ENCODE results near the gene ME3. TPM values are rescaled to one million over a fixed set of nuclear protein-coding genes. Genes with fewer than 3 reads are reported as not detected.

The ME3 gene
- total and polyA plus RNA-seq, 4 donors: 7.4 to 38.7 (median 21.2) TPM

DNA sequence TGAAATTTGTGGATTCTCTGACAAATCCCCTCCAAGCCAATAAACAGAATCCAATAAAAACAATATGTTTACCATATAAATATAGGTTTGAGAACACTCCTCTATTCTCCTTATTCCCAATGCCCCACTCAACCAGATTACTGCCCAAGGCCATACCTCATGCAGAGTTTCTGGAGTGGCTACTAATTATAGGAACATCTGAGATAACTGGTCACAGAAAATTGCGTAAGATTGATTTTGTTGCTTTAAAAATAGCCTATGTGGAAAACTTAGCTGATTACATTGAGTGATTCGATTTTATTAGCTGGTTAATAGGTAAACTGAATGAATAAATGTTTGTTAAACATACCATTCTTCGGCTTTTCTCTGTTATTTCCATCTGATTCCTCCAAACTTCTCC, 48.0 kb downstream of the ME3 start:
- Histone ChIP-seq H3K4me1 (ENCODE audit: control insufficient read depth in 5 of 5, insufficient read depth in 5 of 5, low read length in 5 of 5) (peaks cover 0 to 29% (median 6%) of the 10 kb centered on the region in 5 donors), H3K36me3 (ENCODE audit: control insufficient read depth in 4 of 4, insufficient read depth in 4 of 4, low read length in 4 of 4) (no peaks in the 10 kb centered on the region), H3K27ac (ENCODE audit: low read depth in 1 of 2, low read length in 1 of 2) (peak overlapping the region in 1 of 2 donors; percentile 40), H3K4me3 (no peak overlapping the region), H3K9me3 (ENCODE audit: control insufficient read depth in 4 of 4, insufficient read depth in 3 of 4, low read length in 3 of 4) (no peaks in the 10 kb centered on the region), H3K27me3 (ENCODE audit: control insufficient read depth in 3 of 3, insufficient read depth in 3 of 3, low read length in 2 of 3) (no peaks in the 10 kb centered on the region), H3K9ac (ENCODE audit: insufficient read depth in 1 of 2, low read length in 2 of 2) (no peak overlapping the region)
- TF ChIP-seq, protein P1, sequence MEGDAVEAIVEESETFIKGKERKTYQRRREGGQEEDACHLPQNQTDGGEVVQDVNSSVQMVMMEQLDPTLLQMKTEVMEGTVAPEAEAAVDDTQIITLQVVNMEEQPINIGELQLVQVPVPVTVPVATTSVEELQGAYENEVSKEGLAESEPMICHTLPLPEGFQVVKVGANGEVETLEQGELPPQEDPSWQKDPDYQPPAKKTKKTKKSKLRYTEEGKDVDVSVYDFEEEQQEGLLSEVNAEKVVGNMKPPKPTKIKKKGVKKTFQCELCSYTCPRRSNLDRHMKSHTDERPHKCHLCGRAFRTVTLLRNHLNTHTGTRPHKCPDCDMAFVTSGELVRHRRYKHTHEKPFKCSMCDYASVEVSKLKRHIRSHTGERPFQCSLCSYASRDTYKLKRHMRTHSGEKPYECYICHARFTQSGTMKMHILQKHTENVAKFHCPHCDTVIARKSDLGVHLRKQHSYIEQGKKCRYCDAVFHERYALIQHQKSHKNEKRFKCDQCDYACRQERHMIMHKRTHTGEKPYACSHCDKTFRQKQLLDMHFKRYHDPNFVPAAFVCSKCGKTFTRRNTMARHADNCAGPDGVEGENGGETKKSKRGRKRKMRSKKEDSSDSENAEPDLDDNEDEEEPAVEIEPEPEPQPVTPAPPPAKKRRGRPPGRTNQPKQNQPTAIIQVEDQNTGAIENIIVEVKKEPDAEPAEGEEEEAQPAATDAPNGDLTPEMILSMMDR (IDR thresholded peaks at IDR 0.05; ENCODE audit: control extremely low read depth, extremely low read depth): no peak
- ATAC-seq (ENCODE audit: insufficient read depth, low FRiP score): no peak
- DNase-seq: no peak
- 66 to 75% methylated on average over 3 of the region's 3 CpGs for WGBS, 2 donors

- H3K27me3 ChIP-seq (ENCODE audit: control insufficient read depth in 3 of 3, insufficient read depth in 3 of 3, low read length in 2 of 3): no peaks in the 10 kb centered on the region
- TF ChIP-seq, protein P1 (IDR thresholded peaks at IDR 0.05; ENCODE audit: control extremely low read depth, extremely low read depth): no peak
- H3K27ac ChIP-seq (ENCODE audit: low read depth in 1 of 2, low read length in 1 of 2): peak overlapping the region in 1 of 2 donors; percentile 17
- no peak overlapping the region for H3K9ac ChIP-seq (ENCODE audit: insufficient read depth in 1 of 2, low read length in 2 of 2)
- no peaks in the 10 kb centered on the region for H3K36me3 ChIP-seq (ENCODE audit: control insufficient read depth in 4 of 4, insufficient read depth in 4 of 4, low read length in 4 of 4)
- WGBS, 2 donors: 96 to 97% methylated on average over 4 of the region's 4 CpGs
- DNase-seq (no peak), ATAC-seq (ENCODE audit: insufficient read depth, low FRiP score) (no peak)
- no peak overlapping the region for H3K4me3 ChIP-seq
- H3K9me3 ChIP-seq (ENCODE audit: control insufficient read depth in 4 of 4, insufficient read depth in 3 of 4, low read length in 3 of 4): peaks cover 0 to 2% (median 0%) of the 10 kb centered on the region in 4 donors
- H3K4me1 ChIP-seq (ENCODE audit: control insufficient read depth in 5 of 5, insufficient read depth in 5 of 5, low read length in 5 of 5): peaks cover 0 to 29% (median 6%) of the 10 kb centered on the region in 5 donors
Measured at GRCh38 chr11:86623736-86624135, 48.7 kb downstream of the ME3 start.

DNA sequence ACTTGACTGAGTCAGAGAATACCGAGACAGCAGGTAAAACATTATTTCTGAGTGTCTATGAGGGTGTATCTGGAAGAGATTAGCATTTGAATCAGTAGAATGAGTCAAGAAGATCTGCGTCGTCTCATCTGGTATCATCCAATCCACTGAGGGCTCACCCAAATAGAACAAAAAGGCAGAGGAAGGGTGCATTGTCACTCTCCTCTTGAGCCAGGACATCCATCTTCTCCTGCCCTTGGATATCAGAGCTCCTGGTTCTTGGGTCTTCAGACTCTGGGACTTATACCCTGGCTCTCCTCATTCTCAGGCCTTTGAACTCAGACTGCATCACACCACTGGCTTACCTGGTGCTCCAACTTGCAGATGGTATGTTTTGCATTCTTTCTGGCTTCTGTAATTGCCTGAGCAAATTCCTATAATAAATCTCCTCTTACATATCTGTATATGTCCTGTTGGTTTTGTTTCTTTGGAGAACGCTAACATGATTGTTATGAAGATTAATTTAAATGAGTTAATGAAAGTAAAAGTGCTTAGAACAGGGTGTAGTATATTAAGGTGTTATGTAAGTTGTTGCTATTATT, 49.3 kb downstream of the ME3 start:
- peaks cover 0 to 2% (median 0%) of the 10 kb centered on the region in 4 donors for H3K9me3 ChIP-seq (ENCODE audit: control insufficient read depth in 4 of 4, insufficient read depth in 3 of 4, low read length in 3 of 4)
- no peak for DNase-seq
- H3K9ac ChIP-seq (ENCODE audit: insufficient read depth in 1 of 2, low read length in 2 of 2): no peak overlapping the region
- peaks cover 0 to 24% (median 6%) of the 10 kb centered on the region in 5 donors for H3K4me1 ChIP-seq (ENCODE audit: control insufficient read depth in 5 of 5, insufficient read depth in 5 of 5, low read length in 5 of 5)
- no peaks in the 10 kb centered on the region for H3K27me3 ChIP-seq (ENCODE audit: control insufficient read depth in 3 of 3, insufficient read depth in 3 of 3, low read length in 2 of 3)
- 78 to 81% methylated on average over 4 of the region's 4 CpGs for WGBS, 2 donors
- H3K27ac ChIP-seq (ENCODE audit: low read depth in 1 of 2, low read length in 1 of 2): no peak overlapping the region
- TF ChIP-seq, protein P1 (IDR thresholded peaks at IDR 0.05; ENCODE audit: control extremely low read depth, extremely low read depth): no peak
- ATAC-seq (ENCODE audit: insufficient read depth, low FRiP score): no peak
- H3K36me3 ChIP-seq (ENCODE audit: control insufficient read depth in 4 of 4, insufficient read depth in 4 of 4, low read length in 4 of 4): no peaks in the 10 kb centered on the region
- no peak overlapping the region for H3K4me3 ChIP-seq

GRCh38 chr11:86621854-86622253, 50.6 kb downstream of the ME3 start:
- no peak overlapping the region for H3K4me3 ChIP-seq
- ATAC-seq (ENCODE audit: insufficient read depth, low FRiP score) (no peak), DNase-seq (no peak)
- peaks cover 0 to 24% (median 6%) of the 10 kb centered on the region in 5 donors for H3K4me1 ChIP-seq (ENCODE audit: control insufficient read depth in 5 of 5, insufficient read depth in 5 of 5, low read length in 5 of 5)
- H3K9ac ChIP-seq (ENCODE audit: insufficient read depth in 1 of 2, low read length in 2 of 2): no peak overlapping the region
- TF ChIP-seq, protein P1 (IDR thresholded peaks at IDR 0.05; ENCODE audit: control extremely low read depth, extremely low read depth): no peak
- H3K27me3 ChIP-seq (ENCODE audit: control insufficient read depth in 3 of 3, insufficient read depth in 3 of 3, low read length in 2 of 3): no peaks in the 10 kb centered on the region
- WGBS, 2 donors: 93 to 96% methylated on average over 3 of the region's 3 CpGs
- H3K36me3 ChIP-seq (ENCODE audit: control insufficient read depth in 4 of 4, insufficient read depth in 4 of 4, low read length in 4 of 4): no peaks in the 10 kb centered on the region
- H3K9me3 ChIP-seq (ENCODE audit: control insufficient read depth in 4 of 4, insufficient read depth in 3 of 4, low read length in 3 of 4): peaks cover 0 to 2% (median 0%) of the 10 kb centered on the region in 4 donors
- no peak overlapping the region for H3K27ac ChIP-seq (ENCODE audit: low read depth in 1 of 2, low read length in 1 of 2)
